ENCODE results near the gene SH3GLB1.
"Not testable (repeated sequence)": the region's sequence is repeated elsewhere in the genome, so short reads cannot be mapped to it uniquely, and the experiment has no call there.

SH3GLB1 gene

DNA sequence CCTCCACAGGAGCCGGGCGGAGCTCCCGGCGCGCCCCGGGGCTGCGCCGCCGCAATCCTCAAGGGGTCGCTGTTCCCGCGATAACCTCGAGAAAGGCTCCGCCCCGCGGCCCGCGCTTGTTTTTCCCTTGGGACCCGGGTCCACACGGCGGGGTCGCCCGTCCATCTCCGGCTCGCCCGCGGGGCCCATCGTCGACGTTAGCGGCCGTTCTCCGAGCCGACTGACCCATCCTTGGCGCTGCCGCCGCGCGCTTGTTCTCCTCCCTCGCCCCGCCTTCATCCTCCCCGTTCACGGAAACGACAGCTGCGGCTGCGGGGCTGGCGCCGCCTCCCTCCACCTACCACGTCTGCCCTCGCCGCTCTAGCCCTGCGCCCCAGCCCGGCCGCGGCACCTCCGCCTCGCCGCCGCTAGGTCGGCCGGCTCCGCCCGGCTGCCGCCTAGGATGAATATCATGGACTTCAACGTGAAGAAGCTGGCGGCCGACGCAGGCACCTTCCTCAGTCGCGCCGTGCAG lies at the start of gene SH3GLB1:
Gene SH3GLB1 (plus strand): TSS at position 119 of the 514 bp plus-strand sequence. CDS start 324 bp downstream, at position 443.
- Histone ChIP-seq H3K27ac (peak within 1 kb of the TSS; percentile 89), H3K9me3 (ENCODE audit: severe bottlenecking) (no peaks in the 10 kb centered on the region), H3K4me3 (ENCODE audit: low read depth, low read length) (peak within 1 kb of the TSS; percentile 88), H3K36me3 (peaks cover 8% of the 10 kb centered on the region), H3K27me3 (ENCODE audit: insufficient read depth, low read depth, severe bottlenecking) (no peaks in the 10 kb centered on the region)
- TF ChIP-seq, protein P1, sequence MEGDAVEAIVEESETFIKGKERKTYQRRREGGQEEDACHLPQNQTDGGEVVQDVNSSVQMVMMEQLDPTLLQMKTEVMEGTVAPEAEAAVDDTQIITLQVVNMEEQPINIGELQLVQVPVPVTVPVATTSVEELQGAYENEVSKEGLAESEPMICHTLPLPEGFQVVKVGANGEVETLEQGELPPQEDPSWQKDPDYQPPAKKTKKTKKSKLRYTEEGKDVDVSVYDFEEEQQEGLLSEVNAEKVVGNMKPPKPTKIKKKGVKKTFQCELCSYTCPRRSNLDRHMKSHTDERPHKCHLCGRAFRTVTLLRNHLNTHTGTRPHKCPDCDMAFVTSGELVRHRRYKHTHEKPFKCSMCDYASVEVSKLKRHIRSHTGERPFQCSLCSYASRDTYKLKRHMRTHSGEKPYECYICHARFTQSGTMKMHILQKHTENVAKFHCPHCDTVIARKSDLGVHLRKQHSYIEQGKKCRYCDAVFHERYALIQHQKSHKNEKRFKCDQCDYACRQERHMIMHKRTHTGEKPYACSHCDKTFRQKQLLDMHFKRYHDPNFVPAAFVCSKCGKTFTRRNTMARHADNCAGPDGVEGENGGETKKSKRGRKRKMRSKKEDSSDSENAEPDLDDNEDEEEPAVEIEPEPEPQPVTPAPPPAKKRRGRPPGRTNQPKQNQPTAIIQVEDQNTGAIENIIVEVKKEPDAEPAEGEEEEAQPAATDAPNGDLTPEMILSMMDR (IDR thresholded peaks at IDR 0.05; ENCODE audit: low read depth, low read length) = peak; percentile 88
- peak; percentile 92 for DNase-seq

DNA sequence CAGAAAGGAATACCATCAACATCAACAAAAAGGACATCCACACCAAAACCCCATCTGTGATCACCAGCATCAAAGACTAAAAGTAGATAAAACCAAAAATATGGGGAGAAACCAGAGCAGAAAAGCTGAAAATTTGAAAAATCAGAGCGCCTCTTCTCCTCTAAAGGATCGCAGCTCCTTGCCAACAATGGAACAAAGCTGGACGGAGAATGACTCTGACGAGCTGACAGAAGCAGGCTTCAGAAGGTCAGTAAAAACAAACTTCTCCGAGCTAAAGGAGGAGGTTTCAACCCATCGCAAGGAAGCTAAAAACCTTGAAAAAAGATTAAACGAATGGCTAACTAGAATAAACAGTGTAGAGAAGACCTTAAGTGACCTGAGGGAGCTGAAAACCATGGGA lies 46.0 kb upstream of the SH3GLB1 start:
- not testable (repeated sequence) for DNase-seq; H3K9me3 ChIP-seq (ENCODE audit: severe bottlenecking); H3K4me3 ChIP-seq (ENCODE audit: low read depth, low read length); H3K36me3 ChIP-seq; H3K27me3 ChIP-seq (ENCODE audit: insufficient read depth, low read depth, severe bottlenecking); H3K27ac ChIP-seq

DNA sequence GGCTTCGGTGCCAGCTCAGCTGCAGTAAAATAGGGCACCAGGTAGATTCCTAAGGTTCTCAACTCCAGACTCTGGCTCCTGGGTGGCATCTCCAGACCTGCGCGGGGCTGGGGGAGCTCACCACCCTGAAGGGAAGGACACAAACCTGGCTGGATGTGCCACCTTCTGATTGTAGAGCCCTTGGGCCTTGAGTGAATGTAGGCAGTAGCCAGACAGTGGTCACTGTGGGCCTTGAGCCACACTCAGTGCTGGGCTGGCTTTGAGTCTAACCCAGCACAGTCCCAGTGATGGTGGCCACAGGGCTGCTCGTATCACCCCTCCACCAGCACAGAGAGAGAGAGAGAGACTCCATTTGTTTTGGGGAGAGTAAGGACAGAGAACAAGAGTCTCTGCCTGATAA lies 38.0 kb upstream of the SH3GLB1 start:
- H3K36me3 ChIP-seq = no peaks in the 10 kb centered on the region
- no peak overlapping the region for H3K27ac ChIP-seq
- H3K27me3 ChIP-seq (ENCODE audit: insufficient read depth, low read depth, severe bottlenecking) = no peaks in the 10 kb centered on the region
- no peak overlapping the region for H3K4me3 ChIP-seq (ENCODE audit: low read depth, low read length)
- no peaks in the 10 kb centered on the region for H3K9me3 ChIP-seq (ENCODE audit: severe bottlenecking)
- DNase-seq = no peak
- TF ChIP-seq, protein P1 (IDR thresholded peaks at IDR 0.05; ENCODE audit: low read depth, low read length) = no peak

DNA sequence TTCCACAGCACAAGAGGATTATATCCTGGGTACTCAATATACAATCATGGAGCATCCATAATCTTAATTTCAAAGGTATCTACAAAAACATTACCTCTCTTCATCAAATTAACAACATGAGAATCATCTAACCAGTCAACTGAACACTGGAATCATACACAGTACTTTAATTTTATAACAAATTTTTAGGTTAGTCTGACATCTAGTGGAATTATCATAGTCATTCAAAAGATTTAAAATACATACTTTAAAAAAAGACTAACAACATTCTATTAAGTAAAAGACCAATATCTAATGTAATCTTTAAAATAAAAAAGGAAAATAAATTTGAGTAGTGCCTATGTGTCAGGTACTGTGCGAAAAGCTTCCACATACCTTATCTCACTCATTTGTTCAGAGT lies 16.8 kb upstream of the SH3GLB1 start:
- Histone ChIP-seq H3K36me3 (no peaks in the 10 kb centered on the region), H3K27ac (no peak overlapping the region), H3K27me3 (ENCODE audit: insufficient read depth, low read depth, severe bottlenecking) (no peaks in the 10 kb centered on the region), H3K4me3 (ENCODE audit: low read depth, low read length) (no peak overlapping the region), H3K9me3 (ENCODE audit: severe bottlenecking) (no peaks in the 10 kb centered on the region)
- no peak for DNase-seq
- TF ChIP-seq, protein P1 (IDR thresholded peaks at IDR 0.05; ENCODE audit: low read depth, low read length) = no peak

DNA sequence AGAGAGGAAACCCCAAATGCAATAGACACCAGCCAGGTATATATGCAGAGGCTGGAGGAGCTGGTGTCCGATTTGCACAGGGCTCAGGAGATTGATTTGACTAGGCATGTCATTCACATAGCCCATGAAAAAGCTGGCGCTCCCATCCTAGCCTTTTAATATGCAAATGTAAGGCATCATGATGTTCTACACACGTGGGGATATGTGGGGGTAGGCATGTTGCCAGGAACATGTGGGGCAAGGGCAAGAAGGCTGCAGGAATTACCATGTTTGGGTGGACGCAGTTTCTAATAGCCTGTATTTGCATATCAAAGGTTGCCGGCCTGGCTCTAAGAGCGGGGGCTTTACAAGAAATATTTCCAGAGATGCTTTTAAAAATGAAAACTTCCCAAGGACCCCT lies 11.7 kb upstream of the SH3GLB1 start:
- DNase-seq = no peak
- Histone ChIP-seq H3K4me3 (ENCODE audit: low read depth, low read length) (no peak overlapping the region), H3K27ac (no peak overlapping the region), H3K27me3 (ENCODE audit: insufficient read depth, low read depth, severe bottlenecking) (no peaks in the 10 kb centered on the region), H3K9me3 (ENCODE audit: severe bottlenecking) (no peaks in the 10 kb centered on the region), H3K36me3 (no peaks in the 10 kb centered on the region)
- TF ChIP-seq, protein P1 (IDR thresholded peaks at IDR 0.05; ENCODE audit: low read depth, low read length) = no peak

DNA sequence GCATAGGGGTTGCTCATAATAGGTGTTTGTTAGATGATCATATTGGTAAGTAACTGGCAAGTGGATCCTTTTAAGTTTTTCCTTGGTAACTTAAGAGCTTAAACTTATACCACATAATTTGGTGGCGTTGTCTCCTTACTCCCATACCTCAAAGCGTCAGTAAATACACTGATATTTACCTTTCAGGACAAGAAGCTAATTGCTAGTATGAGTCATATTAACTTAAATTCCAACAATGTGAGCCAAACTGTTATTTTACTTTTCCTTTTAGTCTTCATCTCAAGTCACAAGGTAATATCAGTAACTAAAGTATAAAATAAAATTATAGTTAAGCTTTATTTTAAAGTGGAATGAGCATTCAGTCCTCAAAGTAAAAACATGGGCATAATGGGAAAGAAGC lies 9.0 kb upstream of the SH3GLB1 start:
- Histone ChIP-seq H3K4me3 (ENCODE audit: low read depth, low read length) (no peak overlapping the region), H3K36me3 (no peaks in the 10 kb centered on the region), H3K9me3 (ENCODE audit: severe bottlenecking) (no peaks in the 10 kb centered on the region), H3K27me3 (ENCODE audit: insufficient read depth, low read depth, severe bottlenecking) (no peaks in the 10 kb centered on the region), H3K27ac (no peak overlapping the region)
- TF ChIP-seq, protein P1 (IDR thresholded peaks at IDR 0.05; ENCODE audit: low read depth, low read length) = no peak
- DNase-seq = no peak
